Stimulated activated CD8-positive, alpha-beta memory T cell treated with anti-CD3 and anti-CD28 coated beads, Interleukin-2, amount 100 ng/mL, for 1 hour (primary cell): ENCODE data around the gene HIBCH.
"Not testable (repeated sequence)": the region's sequence is repeated elsewhere in the genome, so short reads cannot be mapped to it uniquely, and the experiment has no call there.

Source experiments
- DNase-seq, 2 donors: peaks; one replicate each; pipeline ENCODE4 v3.0.0-alpha.2; 2020; ENCODE audit warnings: low read depth in 2 of 2

Gene HIBCH

DNA sequence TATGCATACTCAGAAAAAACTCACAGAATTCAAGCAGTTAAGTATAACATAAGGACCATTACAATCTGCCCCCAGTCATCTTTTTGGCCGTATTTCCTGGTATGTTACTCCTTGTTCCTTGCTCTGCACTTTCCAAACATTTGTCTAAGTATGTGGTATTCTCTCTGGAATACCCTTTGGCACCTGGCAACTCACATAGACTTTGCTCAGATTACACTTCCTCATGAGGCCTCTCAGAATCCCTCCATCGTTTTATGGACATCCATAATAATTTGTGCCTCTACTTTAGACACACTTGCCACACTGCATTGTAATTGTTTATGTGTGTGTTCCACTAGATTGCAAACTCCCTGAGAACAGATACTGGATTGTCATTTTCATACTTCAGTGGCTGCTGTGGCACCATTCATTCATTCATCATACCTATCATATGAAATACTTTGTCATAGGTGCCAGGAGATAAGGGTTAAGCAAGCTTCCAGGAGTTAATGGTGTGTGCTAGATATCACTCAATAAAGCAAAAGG, 84.0 kb downstream of the HIBCH start:
- no peak for DNase-seq

DNA sequence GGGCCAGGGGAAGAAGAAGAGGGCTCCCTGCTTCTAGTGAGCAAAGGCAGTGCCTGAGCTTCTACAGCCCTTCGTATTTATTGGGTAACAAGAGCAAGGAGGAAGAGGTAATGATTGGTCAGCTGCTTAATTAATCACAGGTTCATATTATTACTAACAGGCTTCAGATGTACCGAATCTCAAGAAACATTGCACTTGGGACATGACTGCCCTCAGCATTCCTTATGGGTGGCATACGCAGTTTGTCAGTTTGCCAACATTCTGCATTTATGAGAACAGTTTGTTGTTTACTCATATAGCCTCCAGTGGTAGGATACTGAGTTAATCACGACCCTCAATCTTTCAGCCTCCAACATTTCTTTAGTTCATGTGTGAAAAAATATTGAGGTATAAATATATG, 84.5 kb downstream of the HIBCH start:
- DNase-seq: no peak

DNA sequence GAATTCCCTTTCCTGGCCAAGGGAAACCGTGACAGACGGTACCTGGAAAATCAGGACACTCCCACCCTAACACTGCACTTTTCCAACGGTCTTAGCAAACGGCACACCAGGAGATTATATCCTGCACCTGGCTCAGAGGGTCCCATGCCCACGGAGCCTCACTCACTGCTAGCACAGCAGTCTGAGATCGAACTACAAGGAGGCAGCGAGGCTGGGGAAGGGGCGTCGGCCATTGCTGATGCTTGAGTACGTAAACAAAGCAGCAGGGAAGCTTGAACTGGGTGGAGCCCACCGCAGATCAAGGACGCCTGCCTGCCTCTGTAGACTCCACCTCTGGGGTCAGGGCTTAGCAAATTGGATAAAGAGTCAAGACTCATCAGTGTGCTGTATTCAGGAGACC, 95.6 kb downstream of the HIBCH start:
- not testable (repeated sequence) for DNase-seq

DNA sequence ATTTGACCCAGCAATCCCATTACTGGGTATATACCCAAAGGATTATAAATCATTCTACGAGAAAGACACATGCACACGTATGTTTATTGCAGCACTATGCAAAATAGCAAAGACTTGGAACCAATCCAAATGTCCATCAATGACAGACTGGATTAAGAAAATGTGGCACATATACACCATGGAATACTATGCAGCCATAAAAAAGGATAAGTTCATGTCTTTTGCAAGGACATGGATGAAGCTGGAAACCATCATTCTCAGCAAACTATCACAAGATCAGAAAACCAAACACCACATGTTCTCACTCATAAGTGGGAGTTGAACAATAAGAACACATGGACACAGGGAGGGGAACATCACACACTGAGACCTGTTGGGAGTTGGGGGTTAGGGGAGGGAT, 96.9 kb downstream of the HIBCH start:
- not testable (repeated sequence) for DNase-seq

DNA sequence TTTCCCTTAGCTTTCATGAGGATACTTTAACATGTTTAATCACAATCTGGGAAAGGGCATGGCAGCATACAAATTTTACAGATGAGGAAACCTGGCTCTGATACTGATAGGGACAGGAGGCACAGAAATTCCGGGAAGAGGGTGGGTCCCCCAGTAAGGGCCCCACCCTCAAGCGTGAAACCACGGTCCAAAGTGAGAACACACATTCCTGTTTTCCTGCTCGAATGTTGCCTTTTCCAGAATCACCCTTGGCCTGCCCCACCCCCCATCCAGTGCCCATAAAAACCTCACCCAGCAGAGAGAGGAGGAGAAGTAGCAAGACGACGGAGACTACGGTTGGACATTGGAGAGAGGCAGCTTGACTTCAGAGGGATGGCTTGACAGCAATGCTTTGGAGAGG, 98.2 kb downstream of the HIBCH start:
- no peak for DNase-seq

DNA sequence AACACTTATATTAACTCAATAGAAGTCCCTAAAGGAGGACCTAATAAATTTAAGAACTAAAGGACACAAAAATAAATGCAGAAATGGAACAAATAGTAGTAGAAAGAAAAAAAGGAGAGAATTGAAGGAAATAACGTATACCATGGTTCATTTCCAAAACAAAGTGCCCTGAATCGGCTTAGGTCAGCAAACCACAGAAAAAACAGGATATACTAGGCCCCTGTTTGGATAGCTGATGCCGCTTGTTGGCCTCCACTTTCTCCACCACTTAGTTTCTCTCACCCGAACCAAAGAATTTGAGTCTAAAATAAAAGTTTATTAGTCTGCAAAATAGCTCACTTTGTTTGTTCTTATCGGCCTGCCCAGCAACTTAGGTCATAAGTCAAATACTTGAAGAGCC, 100.4 kb downstream of the HIBCH start:
- DNase-seq: no peak

DNA sequence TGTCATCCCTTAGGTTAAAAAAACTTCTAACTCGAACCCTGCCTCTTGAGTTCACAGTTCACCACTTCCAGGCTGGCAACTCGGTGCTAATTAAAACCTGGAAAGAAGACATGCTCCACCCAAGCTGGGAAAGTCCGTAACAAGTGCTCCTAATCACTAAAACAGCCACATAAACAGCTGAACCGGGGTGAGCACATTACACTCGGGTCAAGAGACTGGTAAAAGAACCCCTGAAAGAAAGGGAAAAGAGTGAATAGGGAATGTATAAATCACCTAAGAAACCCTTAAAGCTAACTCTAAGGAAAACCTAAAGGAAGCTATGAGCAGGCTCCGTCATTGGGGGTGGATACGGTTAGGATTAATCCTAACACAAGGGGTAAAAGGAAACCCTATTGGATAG, 102.0 kb downstream of the HIBCH start:
- DNase-seq: no peak

DNA sequence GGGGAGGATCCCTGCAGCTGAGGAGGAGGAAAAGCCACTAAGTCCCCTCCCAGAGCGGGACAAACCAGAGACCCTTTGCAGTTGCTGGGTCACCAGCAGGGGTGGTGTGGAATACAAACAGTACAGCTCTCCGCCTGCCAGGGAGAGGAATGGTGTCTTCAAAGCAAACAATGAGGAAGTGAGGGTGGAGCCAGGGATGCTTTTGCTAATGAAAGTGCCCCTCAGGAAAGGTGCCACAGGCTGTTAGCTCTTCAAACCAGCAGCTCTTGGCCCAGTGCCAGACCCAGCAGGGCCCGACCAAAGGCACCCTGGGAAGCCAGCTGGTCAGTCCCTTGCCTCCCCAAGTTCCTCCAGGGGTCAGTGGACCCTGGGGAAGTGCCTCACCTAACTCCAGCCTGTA, 102.8 kb downstream of the HIBCH start:
- DNase-seq: no peak

DNA sequence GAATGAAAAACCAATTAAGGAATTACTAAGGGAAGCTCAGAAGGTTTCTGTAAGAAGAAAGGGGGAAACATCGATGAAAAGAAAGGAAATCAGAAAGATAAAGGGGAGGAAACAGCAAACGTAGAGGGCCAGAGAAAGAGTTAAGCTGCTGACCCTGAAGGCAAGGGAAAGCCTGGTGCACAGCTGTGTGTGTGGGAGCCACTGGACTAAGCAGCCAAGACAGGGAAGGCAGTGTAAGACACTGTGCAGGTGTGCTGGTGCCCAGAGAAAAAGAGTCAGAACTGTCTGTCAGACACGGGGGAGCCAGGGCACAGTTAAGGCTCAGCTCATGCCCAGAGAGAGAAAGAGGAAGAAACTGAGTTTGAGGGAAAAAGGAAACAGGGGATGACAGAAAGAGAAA, 104.0 kb downstream of the HIBCH start:
- DNase-seq: no peak

DNA sequence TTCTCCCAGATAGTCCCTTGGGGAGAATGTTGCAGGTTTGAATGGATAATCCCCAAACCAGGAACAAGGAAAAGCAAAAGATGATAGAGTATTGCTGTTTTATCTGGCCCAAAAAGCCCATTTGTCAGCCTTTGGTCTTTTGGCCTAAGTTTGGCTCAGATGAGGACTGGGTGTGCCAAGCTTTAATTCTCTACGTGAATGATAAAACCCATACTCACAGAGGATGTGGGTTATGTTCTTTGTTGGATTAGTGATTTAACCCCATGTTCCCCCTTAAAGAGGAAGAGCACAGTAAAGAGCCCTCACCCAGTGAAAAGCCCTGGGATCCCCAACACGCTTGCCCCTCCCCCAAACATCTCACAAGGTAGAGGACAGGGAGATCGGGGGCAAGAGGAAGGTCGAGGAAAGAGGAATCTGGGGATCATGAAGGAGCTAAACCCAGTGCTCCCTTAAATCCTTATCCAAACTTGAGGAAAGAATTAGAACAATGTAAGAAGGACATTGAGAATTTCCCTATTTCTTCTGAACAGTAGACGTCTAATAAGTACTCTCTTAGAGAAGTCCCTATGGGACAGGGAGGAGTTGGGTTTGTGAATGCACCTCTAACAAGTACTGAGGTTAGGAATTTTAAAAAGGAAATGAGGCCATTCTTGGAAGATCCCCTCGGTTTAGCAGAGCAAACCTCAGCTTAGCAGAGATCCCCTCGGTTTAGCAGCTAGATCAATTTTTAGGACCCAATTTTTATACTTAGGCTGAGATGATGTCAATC, 105.0 kb downstream of the HIBCH start:
- DNase-seq: no peak

DNA sequence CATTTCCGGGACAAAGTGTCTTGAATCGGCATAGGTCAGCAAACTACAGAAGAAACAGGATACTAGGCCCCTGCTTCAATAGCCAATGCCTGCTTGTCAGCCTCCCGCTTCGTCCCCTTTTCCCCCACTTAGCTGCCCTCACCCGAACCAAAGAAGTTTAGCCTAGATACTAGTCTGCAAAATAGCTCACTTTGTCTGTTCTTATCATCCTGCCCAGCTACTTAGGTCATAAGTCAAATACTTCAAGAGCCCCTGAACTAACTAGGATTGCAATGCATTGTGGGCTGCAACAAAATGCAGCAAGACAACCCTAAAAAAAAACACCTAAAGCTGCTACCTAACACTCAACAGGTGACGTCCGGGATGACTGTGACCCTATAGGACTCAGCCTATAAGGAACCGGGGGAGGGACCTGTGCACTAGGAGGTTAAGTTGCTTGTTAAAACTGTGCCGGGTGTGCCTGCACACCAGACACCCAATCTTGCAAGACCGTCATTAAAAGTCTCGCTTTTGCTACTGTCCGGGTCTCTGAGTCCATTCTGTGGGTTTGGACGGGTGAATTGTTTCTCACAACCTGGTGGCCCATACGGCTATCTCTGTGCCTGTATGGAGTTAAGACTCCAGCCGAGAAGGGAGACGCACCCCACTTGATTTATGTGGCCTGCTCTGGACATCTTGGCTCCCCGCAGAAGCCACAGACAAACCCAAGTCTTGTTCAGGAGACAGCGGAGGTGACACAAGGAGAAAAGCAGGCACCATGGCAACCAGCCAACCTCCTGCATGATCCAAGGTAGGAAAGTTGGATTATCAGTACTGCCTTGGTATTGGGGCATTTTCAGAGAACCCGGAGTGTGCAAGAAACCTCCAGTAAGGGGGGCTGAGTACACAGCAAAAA, 105.9 kb downstream of the HIBCH start:
- DNase-seq: no peak

DNA sequence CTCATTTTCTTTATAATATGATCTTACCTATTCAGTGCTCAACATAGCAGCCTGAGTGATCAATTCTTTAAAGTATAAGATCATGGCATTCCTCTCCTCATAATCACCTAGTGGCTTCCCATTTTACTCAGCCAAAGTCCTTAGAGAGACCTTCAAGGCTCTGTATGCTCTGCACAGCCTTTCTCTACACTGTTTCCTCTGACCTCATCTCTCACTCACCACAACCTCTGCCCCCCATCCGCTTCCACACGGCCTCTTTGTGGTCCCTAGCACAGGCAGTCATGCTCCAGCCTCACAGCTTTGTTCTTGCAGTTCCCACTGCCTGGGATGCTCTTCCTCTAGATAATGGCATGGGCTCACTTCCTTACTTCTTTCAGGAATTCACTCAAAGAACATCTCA, 109.2 kb downstream of the HIBCH start:
- no peak for DNase-seq

DNA sequence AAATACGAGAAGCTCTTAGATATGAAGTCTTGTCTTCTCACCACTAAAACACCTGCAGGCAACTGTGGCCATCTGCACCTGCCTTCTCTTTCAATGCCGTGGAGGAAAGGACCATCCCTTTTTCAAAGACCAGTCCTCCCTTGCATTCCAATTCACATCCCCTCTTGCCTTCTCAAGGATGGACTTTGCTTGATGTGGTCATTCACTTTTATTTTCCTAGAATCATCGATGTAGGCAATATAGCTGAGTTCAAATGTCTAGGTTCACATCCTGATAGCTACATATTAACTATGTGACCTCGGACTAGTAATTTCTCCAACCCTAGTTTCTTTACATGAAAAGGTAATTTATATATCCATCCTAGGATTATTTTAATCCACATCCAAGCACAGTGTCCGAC, 110.1 kb downstream of the HIBCH start:
- DNase-seq: no peak

DNA sequence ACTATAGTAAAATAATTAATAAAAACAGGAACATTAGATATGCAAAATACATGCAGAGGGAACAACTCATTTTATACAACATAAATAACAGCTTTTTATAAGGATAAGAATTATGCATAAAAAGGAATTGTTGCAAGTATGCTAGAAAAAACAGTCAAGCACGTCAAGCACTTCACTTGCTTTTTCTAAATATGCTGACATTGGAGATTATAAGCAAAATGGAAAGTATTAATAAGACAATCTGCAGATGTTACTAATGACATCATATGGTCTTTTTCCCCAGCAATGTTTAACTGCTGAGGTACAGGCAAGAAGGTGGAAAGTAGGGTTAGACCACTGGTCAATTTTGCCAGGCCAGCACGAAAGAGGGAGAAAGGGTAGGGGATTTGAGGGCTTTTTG, 111.7 kb downstream of the HIBCH start:
- DNase-seq: no peak

DNA sequence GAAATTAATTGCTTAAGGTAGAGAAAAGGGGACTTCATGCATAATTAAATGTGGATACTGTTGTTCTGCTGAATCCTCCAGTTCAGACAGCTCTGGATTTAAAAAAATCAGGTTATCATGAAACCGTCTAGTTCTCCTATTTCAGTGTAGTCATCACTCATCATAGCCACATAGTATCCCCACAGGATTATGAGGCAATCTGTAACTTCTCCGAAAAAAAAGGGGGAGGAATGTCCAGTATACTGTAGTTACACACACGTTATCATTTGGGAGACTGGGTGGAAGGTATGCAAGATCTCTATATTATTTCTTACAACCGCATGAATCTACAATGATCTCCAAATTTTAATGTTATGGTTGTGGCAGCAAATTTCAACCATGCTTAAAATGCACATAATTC, 114.0 kb downstream of the HIBCH start:
- no peak for DNase-seq

DNA sequence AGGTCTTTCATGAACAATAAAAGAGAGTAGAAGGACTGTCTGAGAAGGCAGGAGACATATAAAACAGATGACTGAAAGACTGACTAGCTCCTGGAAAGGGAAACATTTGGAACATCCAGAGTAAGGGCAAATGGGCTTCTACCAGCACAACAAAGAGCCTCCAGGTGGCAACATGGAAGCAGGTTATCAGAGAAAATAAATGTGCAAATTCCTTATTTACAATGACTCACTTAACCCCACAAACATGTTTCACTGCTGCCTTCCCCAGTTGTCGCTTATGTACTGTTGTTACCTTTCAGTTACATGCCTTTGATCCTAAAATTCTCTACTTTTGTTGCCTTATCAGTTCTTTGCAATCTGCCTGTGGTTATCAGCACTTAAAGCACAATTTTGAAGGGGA, 117.0 kb downstream of the HIBCH start:
- DNase-seq: no peak

DNA sequence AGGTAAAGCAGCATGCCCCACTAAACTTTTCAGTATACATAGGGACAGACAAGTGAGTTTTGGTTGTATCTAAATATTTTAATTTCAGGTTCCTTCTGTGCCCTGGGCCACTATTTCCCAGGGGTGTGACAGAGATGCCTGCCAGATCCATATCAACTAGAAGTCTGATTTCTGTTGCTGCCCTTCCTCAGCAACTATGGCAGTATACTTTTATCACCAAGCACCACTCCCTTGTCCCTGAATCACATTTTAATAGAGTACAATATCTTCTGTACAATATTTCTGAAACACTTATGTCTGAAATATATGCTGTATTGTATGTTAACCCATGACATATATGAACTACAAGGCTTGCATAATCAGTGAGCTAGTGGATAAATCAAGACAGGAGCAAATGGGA, 117.6 kb downstream of the HIBCH start:
- DNase-seq: no peak

DNA sequence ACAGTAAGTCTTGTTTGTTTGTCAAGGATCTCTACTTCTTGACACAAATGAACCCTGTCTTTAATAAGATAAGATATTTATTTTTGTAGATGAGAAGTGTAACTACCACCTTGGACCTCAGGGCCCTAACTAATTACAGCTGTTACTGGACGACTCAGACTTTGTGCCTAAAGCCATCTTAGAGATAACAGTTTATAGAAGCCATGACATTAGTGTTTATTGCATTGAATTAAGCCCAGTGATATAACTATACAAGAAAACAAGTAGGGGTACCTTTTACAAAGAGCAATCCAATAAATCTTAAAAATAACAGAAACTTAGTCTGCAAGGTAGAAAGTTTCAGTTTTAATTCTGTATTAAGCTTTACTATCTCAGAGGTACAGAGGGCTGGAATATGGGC, 119.0 kb downstream of the HIBCH start:
- DNase-seq: no peak

DNA sequence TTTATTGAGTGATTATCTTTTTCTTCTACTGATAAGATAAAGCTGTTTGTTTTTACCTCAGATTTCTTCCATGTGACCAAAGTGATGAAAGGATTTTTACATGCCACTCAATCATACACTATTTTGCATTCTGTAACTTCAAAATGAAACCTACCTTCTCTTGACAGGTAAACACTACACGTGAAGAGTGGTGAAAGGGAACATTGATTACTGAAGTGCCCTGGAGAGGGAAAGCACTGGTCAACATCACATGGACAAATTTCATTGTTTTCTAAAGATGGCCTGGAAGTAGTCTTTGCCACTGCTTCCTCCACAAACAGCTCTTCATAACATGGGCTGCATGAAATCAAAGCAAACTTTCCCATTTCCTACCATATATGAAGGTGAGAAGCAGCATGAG, 120.1 kb downstream of the HIBCH start:
- DNase-seq: no peak

DNA sequence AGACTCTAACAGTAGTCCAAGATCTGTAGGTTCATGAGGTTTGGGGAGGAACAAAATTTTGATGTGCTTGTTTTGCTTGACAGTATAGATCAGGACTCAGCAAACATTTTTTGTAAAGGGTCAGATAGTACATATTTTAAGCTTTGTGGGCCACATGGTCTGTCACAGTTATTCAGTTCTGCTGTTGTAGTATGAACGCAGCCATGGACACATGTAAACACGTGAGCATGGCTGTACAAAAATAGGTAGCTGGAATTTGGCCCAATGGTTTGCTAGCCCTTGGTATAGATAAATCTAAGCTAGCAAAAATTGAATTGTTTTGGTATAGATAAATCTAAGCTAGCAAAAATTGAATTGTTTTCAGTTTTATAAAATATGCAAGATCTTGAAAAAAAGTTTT, 120.5 kb downstream of the HIBCH start:
- DNase-seq: no peak

DNA sequence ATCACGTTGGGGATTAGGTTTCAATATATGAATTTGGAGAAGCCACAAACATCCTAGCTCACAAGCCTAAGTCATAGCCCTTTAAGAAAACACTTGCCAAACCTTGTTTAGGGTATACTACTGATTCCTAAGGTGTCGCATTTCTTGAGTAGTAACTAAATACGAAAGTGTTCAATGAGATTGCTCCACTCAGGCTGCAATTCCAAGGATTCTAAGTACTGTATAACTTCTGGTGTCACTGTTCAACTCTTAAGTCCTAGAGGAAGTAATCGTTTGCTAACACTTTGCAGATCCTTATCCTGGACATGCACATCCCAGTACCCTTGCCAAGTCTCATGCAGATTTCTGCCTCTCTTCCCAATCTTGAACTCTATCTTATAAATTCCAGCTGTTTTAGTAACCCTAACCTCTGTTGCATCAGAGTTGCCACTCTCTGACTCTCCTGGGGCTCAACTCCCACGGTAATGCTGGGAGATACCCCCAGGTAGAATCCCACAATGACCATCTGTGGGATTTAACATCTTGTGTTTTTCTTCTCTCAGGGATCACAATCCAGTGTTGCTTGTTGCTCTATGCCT, 122.4 kb downstream of the HIBCH start:
- no peak for DNase-seq

DNA sequence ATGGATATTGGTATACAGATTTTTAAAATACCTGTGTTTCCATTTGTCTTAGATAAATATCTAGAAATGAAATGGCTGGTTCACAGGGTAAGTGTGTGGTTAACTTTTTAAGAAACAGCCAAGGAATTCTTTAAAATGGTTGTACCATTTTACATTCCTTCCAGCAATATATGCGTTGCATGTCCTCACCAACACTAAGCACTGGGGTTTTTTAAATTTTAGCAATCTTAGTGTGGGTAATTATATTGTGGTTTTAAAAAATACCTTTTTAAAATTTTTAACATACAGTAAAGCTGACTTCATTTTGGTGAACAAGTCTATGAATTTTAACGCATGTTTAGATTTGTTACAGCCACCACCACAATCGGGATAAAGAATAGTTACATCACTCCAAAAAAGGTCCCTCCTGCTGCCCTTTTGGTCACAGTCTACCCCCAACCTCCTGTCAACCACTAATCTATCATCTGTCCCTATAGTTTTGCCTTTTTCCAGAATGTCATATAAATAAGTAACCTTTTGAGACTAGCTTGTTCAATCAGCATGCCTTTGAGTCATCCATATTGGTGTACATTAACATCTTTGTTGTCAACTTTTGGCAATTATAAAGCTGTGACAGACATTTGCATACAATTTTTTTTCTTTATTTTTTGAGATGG, 129.0 kb downstream of the HIBCH start:
- DNase-seq: no peak
